Tongue (tissue), 2 donors: ENCODE data around the gene MYH8. TPM values are rescaled to one million over a fixed set of nuclear protein-coding genes. Genes with fewer than 3 reads are reported as not detected.

Experiments used
- DNase-seq: peaks from one replicate; pipeline ENCODE4 v3.0.0-alpha.2; 2015
- total RNA-seq: library from RNA; depleted of rRNA; stranded (reverse); fragments of >200 nt; gene quantifications from one replicate; pipeline ENCODE4 v1.2.3, GENCODE V29; 2014

Gene MYH8
- total RNA-seq, 1 donor from 2014 or later = 4,616 TPM

GRCh38 chr17:10380631-10381408 is 40.9 kb downstream of the MYH8 start:
- DNase-seq = peak; percentile 78

- no peak for DNase-seq
These were observed 48.8 kb downstream of the MYH8 start, which contains the start of gene MYH13 for GRCh38 chr17:10372906-10373305. MYH13 (minus strand) TSS chr17:10373006; CDS start chr17:10364530, 8,476 bp downstream.

GRCh38 chr17:10370016-10370608 is 51.6 kb downstream of the MYH8 start:
- DNase-seq = no peak

GRCh38 chr17:10369239-10369638 is 52.5 kb downstream of the MYH8 start:
- DNase-seq = no peak

GRCh38 chr17:10368561-10368960 is 53.2 kb downstream of the MYH8 start:
- no peak for DNase-seq

GRCh38 chr17:10360578-10360977 is 61.2 kb downstream of the MYH8 start:
- DNase-seq = no peak

GRCh38 chr17:10357768-10358167 is 64.0 kb downstream of the MYH8 start:
- DNase-seq = no peak

GRCh38 chr17:10354651-10355050 is 67.1 kb downstream of the MYH8 start:
- peak; percentile 52 for DNase-seq

GRCh38 chr17:10352893-10353292 is 68.9 kb downstream of the MYH8 start:
- no peak for DNase-seq

GRCh38 chr17:10349403-10349802 is 72.3 kb downstream of the MYH8 start:
- no peak for DNase-seq

GRCh38 chr17:10344816-10345215 is 76.9 kb downstream of the MYH8 start:
- no peak for DNase-seq

Other genes starting within 250 kb of the MYH8 start
- gene GAS7, start 223.3 kb downstream of the MYH8 start, total RNA-seq = 144 TPM
- 1.4 TPM for gene MYH13, start 48.9 kb downstream of the MYH8 start, total RNA-seq
- gene MYH4, start 47.6 kb upstream of the MYH8 start, total RNA-seq = 0.72 TPM
- gene MYH1, start 96.6 kb upstream of the MYH8 start, total RNA-seq = 15.4 TPM
- 1,036 TPM for gene MYH2, start 127.7 kb upstream of the MYH8 start, total RNA-seq
- gene MYH3, start 235.4 kb upstream of the MYH8 start, total RNA-seq = 9,382 TPM